Stimulated activated CD8-positive, alpha-beta memory T cell treated with anti-CD3 and anti-CD28 coated beads, Interleukin-15, amount 100 ng/mL, for 1 hour (primary cell): ENCODE measurements around the gene KRT5.
"Not testable (repeated sequence)": the region's sequence is repeated elsewhere in the genome, so short reads cannot be mapped to it uniquely, and the experiment has no call there.

Experiments used
- DNase-seq: peaks from one replicate; pipeline ENCODE4 v3.0.0-alpha.2; 2020; ENCODE audit warnings: low read depth

KRT5 gene

GRCh38 chr12:52519387-52519703 is 849 bp downstream of the KRT5 start:
- no peak for DNase-seq

DNA sequence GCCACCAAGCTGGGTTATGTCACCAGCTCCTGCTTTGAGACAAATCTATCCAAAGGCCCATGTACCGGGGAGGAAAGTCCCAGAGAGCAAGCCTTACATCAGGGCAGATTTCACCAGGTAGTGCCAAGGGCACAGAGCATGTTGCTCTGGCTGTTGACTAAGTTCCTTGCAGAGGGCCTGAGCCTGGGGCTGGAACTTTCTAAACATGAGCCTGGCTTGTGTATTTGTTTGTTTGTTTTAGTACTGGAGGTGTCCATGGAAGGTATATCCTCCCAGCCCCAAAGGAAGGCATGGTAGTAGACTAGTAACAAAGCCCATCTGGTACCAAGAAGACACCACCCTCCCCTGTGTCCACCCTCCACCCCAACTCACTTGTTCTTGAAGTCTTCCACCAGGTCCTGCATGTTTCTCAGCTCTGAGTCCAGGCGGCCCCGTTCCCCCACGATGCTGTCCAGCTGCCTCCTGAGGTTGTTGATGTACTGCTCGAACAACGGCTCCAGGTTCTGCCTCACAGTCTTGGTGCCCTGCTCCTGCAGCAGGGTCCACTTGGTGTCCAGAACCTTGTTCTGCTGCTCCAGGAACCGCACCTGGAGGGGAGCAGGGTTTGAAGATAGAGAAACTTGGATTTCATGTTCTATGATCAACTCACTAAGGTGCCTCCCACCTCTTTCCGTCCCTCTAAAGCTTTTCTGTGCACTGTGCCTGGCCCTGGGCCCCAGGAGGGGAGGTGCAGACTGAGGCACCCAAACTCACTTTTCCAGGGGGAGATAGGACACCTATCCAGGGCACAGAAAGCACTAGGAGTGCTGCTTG is 1.4 kb downstream of the KRT5 start:
- no peak for DNase-seq

- DNase-seq = no peak
Measured at GRCh38 chr12:52517888-52518287, 2.3 kb downstream of the KRT5 start.

DNA sequence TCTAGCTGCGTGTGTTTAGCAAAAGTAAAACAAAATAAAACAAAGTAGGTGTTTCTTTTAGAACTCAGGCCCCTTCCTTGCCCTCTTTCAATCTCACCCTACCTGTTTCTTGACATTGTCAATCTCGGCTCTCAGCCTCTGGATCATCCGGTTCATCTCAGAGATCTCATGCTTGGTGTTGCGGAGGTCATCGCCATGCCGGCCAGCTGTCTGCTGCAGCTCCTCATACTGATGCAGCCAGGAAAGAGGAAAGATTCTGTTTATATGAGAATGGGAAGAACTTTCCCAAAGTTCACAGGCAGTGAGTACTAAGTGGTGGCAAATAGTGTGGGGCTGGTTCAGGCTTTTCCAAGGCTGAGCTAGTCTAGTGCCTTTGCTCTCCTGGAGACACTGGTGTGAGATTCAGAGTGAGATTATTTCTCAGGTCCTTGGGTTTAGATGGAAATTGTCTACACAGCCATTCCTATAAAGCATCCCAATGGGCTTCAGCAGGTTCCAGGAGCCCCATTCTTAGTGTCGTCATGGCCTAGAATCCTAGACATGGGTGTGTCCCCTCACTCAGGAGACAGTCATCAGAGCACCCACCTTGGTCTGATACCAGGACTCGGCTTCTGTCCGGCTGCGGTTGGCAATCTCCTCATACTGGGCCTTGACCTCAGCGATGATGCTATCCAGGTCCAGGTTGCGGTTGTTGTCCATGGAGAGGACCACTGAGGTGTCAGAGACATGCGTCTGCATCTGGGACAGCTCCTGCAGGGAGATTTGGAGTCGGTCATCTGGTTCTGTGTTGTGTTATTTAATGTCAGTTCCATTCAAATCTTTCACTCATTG is 3.0 kb downstream of the KRT5 start:
- DNase-seq = no peak

- DNase-seq = no peak
Measured at GRCh38 chr12:52515927-52516831, 4.0 kb downstream of the KRT5 start.

DNA sequence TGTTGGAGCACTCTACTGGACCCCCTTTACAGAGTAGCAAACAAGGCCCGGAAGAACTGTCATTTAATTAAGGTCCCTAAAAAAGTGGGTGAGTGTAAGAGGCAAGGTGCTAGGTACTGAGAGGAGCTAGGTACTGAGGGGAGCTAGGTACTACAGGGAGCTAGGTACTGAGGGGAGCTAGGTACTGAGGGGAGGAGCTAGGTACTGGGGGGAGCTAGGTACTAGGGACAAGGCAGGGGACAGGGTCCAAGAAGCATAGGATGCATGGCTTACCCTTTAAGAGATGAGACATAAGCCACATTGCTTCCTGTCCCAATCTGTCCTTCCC is 4.9 kb downstream of the KRT5 start:
- no peak for DNase-seq

DNA sequence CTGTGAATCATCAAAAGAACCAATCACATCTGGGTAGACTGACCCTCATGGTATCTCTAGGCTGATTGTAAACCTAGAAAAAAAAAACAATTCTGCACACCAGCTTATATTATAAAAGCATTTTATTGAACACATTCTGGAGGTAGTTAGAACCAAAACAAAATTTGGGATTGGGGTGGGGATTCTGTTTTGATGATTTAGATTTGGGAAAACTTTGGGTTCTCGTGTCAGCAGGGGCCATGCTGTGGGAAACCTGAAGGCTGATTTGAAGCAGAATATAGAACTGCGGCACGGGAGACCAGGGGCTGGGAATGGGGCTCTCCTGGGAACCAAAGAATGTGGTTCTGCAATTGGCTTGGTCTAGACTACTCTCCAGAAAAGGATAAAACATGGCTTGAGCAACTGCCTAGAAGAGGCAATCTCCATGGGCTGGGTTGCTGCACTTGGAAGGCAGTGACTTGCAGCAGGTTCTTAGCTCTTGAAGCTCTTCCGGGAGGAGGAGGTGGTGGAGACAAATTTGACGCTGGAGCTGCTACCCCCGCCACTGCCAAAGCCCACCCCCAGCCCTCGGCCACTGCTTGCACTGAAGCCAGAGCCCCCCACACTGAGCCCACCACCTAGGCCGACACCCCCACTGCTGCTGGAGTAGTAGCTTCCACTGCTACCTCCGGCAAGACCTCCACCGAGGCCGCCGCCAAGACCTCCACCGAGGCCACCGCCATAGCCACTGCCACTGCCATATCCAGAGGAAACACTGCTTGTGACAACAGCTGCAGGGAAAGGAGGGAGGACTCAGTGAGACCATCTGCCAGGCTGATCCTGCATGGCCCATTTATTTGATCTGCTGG is 5.5 kb downstream of the KRT5 start:
- DNase-seq = no peak

DNA sequence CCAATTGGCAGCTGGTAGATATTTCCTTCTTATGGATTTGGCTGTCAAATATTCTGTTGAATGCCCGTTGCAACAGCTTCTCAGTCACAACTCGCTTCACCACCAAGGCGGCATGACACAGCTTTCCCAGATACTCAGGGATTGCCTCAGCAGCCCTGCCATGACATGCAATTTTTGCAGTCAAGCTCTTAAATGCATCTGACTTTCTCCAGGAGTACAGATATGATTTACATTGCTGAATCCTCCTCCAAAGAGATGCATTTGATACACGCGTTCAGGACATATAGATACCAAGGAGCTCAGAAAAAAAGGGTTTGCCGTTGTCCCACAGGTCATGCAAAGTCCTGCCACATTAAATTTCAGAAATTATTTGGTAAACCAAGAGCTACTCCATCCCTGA is 6.5 kb downstream of the KRT5 start:
- DNase-seq = no peak

- DNase-seq = no peak
Measured at GRCh38 chr12:52508211-52508610, 12.0 kb downstream of the KRT5 start.

DNA sequence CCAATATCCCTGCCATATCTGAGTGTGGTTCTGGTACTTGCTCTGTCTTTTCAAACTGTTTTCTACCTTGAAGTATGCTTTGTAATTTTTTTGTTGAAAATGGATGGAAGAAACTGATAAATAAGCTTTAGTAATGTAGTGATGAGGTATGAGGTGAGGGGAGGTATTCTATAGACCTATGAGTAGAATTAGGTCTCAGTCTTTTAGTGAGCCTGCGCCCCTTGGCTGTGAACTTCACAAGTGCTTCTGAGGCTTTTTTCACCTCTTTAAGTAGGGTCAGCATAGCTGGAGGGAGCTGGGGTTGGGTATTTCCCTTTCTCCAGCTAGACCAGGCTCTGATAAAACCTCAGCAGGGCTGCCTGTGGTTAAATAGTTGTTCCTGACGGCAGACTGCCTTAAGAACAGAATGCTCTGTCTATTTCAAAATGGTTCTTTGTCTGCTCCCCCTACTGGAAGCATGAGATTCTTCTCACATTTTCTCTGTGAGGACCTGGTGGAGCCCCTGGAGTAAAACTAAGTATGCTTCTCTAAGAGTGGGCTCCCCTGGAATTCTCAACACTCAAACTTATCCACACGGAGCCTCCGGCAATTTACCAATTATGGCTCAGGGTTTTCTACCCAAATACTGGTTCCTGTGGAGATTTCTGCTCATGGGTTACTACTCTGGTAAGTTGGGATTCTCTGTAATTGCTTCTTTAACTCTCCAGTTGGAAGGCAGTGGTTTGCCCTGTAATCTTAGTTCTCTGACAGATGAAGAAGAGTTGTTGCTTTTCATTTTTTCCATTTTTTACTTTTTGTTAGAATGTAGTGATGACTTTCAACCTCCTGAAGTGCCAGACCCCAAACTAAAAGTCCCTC is 13.1 kb downstream of the KRT5 start:
- DNase-seq = no peak

- no peak for DNase-seq
Measured at GRCh38 chr12:52502877-52503276, 17.3 kb downstream of the KRT5 start.

DNA sequence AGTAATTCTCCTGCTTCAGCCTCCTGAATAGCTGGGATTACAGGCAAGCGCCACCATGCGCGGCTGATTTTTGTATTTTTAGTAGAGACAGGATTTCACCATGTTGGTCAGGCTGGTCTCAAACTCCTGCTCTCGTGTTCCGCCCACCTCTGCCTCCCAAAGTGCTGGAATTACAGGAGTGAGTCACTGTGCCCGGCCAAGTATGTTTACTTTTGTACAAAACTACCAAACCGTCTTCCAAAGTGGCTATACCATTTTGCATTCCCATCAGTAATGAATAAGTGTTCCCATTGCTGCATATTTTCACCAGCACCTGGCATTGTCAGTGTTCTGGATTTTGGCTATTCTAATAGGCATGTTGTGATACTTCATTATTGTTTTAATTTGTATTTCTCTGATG is 18.7 kb downstream of the KRT5 start:
- no peak for DNase-seq

- DNase-seq = not testable (repeated sequence)
Measured at GRCh38 chr12:52500574-52500973, 19.6 kb downstream of the KRT5 start.

- DNase-seq = no peak
Measured at GRCh38 chr12:52499806-52500560, 20.2 kb downstream of the KRT5 start.

GRCh38 chr12:52498946-52499345 is 21.2 kb downstream of the KRT5 start:
- DNase-seq = no peak

GRCh38 chr12:52497975-52498374 is 22.2 kb downstream of the KRT5 start:
- no peak for DNase-seq

GRCh38 chr12:52496590-52497071 is 23.6 kb downstream of the KRT5 start:
- DNase-seq = no peak

DNA sequence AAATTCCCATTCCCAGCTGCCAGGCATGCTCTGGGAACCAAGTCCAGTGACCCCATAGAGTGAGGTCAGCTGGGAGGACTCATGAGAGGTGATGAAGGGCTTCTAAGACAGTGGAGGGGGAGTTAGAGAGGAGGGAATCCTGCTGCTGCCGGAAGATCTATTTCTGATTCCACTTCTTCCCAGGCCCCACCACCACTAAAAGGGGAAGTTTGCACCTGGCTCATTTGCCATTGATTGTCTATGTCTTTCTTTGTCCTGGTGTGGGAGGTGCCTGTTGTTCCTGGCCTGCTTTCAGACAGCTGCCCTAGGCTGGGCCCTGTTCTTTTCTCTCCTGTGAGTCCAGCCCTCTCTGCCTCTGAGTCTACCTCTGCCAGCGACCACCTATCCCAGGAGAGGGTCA is 24.1 kb downstream of the KRT5 start:
- DNase-seq = no peak

DNA sequence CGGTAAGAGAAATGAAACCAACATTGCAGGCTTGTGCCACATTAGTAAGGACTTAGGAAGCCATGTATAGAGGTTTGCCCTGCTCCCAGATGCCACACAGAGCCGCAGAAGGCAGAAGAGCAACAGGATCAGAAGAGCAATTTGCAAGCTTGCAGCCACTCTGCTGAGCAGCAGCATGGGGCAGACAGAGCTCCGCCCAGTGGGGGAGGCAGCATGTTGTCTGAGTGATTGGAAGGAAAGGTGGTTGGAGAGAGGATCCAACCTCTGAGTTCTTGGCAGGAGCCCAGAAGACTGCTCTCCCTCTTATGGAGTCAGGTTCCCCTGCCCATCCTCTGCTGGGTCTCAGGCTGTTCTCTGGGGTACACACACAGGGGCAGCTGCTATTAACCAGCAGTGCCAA is 24.8 kb downstream of the KRT5 start:
- DNase-seq = no peak

DNA sequence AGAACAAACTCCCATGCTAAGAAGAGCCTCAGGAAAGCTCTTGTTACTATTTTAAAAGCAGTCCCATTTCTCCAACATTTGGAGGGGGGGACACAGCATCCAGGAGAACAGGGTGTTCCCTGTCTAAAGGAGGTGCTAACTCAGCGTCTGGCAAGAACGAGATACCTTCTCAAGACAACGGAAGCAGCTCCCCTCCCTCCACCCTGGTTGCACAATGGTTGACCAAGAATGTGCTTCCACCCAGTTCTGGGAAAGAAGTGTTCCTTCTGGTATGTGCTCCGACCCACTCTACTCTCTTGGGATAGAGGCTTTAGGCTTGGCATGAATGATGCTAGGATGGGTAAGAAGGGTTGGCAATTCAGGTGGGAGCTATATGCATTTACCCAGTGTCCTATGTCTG is 25.7 kb downstream of the KRT5 start:
- DNase-seq = no peak
